Fibroblast of lung (primary cell): ENCODE measurements around the gene CD5L. TPM values are rescaled to one million over a fixed set of nuclear protein-coding genes. Genes with fewer than 3 reads are reported as not detected.

Experiments used
- DNase-seq, 2 donors: peaks; one replicate each; pipeline versions ENCODE4 v3.0.0 to v3.0.0-alpha.2; 2010; ENCODE audit warnings: low read depth in 2 of 2
- H2AFZ ChIP-seq: 2 replicates; pipeline ENCODE4 v1.5.1; 2012; ENCODE audit warnings: low read length, control low read depth, inconsistent platforms
- H3K27ac ChIP-seq: 2 replicates; pipeline ENCODE4 v1.5.1; 2011; ENCODE audit warnings: low read length, control low read depth; ENCODE audit not compliant: insufficient read depth
- H3K27me3 ChIP-seq: 2 replicates; pipeline ENCODE4 v1.5.1; 2011; ENCODE audit warnings: mild to moderate bottlenecking, low read length; ENCODE audit not compliant: control insufficient read depth, insufficient read depth
- H3K36me3 ChIP-seq: 2 replicates; pipeline ENCODE4 v1.5.1; 2011; ENCODE audit warnings: low read length; ENCODE audit not compliant: control insufficient read depth, insufficient read depth
- H3K4me1 ChIP-seq: 2 replicates; pipeline ENCODE4 v1.5.1; 2011; ENCODE audit warnings: low read length; ENCODE audit not compliant: control insufficient read depth, insufficient read depth; ENCODE audit errors: extremely low read depth
- H3K4me2 ChIP-seq: 2 replicates; pipeline ENCODE4 v1.5.1; 2011; ENCODE audit warnings: low read length, control low read depth; ENCODE audit not compliant: insufficient read depth; ENCODE audit errors: extremely low read depth
- H3K4me3 ChIP-seq, 4 experiments: fragments of 200-600 bp in 1 of 4; sonication (generic) in 1 of 4; replicated peaks in 1 of 4; 2 replicates each; pipeline ENCODE4 v1.5.1; 2011 to 2016; ENCODE audit warnings: low read length in 4 of 4, low read depth in 3 of 4, mild to moderate bottlenecking in 3 of 4, control low read depth in 2 of 4, inconsistent platforms in 1 of 4, mixed read lengths in 1 of 4; ENCODE audit not compliant: insufficient read depth in 1 of 4; ENCODE audit errors: control extremely low read depth in 1 of 4
- H3K79me2 ChIP-seq: 2 replicates; pipeline ENCODE4 v1.5.1; 2012; ENCODE audit warnings: mild to moderate bottlenecking, low read length, inconsistent platforms; ENCODE audit not compliant: control insufficient read depth, insufficient read depth
- H3K9ac ChIP-seq: 2 replicates; pipeline ENCODE4 v1.5.1; 2011; ENCODE audit warnings: mild to moderate bottlenecking, low read length, control low read depth; ENCODE audit not compliant: insufficient read depth
- H3K9me3 ChIP-seq: 2 replicates; pipeline ENCODE4 v1.5.1; 2012; ENCODE audit warnings: low read depth, low read length; ENCODE audit not compliant: control insufficient read depth, insufficient read depth
- H4K20me1 ChIP-seq: 2 replicates; pipeline ENCODE4 v1.5.1; 2011; ENCODE audit warnings: low read length; ENCODE audit not compliant: control insufficient read depth, insufficient read depth; ENCODE audit errors: extremely low read depth
- EZH2 ChIP-seq: IDR thresholded peaks from 2 replicates; pipeline ENCODE4 v1.5.1; 2012; ENCODE audit warnings: low read length, control low read depth, mild to moderate bottlenecking; ENCODE audit errors: missing control alignments
- polyA plus RNA-seq, 2 donors: library from polyadenylated mRNA; depleted of rRNA in 1 of 2; stranded (reverse) in 1 of 2; unstranded in 1 of 2; fragments of >200 nt; gene quantifications; 2 replicates each; pipeline ENCODE4 v1.2.1, GENCODE V29; 2011 to 2012; ENCODE audit warnings: missing spikeins in 1 of 2
- total RNA-seq: library from RNA; depleted of rRNA; stranded (reverse); fragments of >200 nt; gene quantifications from 2 replicates; pipeline ENCODE4 v1.2.1, GENCODE V29; 2014
- TF ChIP-seq, protein P1 (sequence below), 2 donors: IDR thresholded peaks in 1 of 2; conservative IDR thresholded peaks in 1 of 2; 1 replicate in 1 of 2; 2 replicates in 1 of 2; pipeline ENCODE4 v1.5.1; 2011 to 2012; ENCODE audit warnings: low read length in 2 of 2, control low read depth in 1 of 2, inconsistent platforms in 1 of 2, low read depth in 1 of 2, mild to moderate bottlenecking in 1 of 2

The CD5L gene
- total and polyA plus RNA-seq, 2 donors (not counting 1 experiment from before 2014, with no cell fraction given): not detected

DNA sequence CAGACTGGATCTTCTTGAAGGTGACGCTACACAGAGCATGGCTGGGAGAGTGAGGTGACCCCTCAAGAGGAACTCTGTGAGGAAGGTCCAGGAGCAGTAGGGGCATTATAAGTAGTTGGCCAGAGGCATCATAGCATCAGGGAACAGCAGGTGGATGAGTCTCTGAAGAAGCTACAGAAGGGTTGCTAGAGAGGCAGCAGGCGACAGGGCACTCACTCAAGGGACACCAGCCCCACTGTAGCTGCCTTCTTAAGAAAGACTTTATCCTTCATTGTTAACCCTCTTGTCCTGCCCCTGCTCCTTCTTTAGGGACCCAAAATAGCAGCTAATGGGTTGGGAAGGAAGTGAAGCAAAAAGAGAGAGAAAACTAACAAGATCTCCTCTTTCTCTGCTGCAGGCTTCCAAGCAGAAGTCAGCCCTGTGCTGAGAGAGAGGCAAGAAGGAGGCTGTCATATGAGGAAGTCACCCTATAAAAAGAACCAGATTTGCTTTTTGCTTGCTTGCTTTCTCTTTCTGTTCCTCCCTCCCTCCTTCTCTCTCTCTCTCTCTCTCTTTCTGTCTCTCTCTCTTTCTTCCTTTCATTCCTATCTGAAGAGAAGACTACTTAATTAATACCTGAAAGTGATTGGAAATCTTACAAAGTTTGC, 7.7 kb upstream of the CD5L start:
- no peaks in the 10 kb centered on the region for H3K9me3 ChIP-seq
- TF ChIP-seq, protein P1, sequence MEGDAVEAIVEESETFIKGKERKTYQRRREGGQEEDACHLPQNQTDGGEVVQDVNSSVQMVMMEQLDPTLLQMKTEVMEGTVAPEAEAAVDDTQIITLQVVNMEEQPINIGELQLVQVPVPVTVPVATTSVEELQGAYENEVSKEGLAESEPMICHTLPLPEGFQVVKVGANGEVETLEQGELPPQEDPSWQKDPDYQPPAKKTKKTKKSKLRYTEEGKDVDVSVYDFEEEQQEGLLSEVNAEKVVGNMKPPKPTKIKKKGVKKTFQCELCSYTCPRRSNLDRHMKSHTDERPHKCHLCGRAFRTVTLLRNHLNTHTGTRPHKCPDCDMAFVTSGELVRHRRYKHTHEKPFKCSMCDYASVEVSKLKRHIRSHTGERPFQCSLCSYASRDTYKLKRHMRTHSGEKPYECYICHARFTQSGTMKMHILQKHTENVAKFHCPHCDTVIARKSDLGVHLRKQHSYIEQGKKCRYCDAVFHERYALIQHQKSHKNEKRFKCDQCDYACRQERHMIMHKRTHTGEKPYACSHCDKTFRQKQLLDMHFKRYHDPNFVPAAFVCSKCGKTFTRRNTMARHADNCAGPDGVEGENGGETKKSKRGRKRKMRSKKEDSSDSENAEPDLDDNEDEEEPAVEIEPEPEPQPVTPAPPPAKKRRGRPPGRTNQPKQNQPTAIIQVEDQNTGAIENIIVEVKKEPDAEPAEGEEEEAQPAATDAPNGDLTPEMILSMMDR (conservative IDR thresholded peaks at IDR 0.05 in 1 of 2, IDR thresholded peaks at IDR 0.05 in 1 of 2; ENCODE audit: low read depth in 1 of 2, low read length in 2 of 2): no peak
- TF ChIP-seq EZH2: no peak
- H3K9ac ChIP-seq: no peak overlapping the region
- no peaks in the 10 kb centered on the region for H3K4me1 ChIP-seq
- H3K4me2 ChIP-seq: no peak overlapping the region
- H2AFZ ChIP-seq: no peak overlapping the region
- no peaks in the 10 kb centered on the region for H3K36me3 ChIP-seq
- no peak overlapping the region for H3K27ac ChIP-seq
- H3K27me3 ChIP-seq: no peaks in the 10 kb centered on the region
- H3K79me2 ChIP-seq: no peaks in the 10 kb centered on the region
- DNase-seq: no peak
- H3K4me3 ChIP-seq: no peak overlapping the region
- H4K20me1 ChIP-seq: no peaks in the 10 kb centered on the region

DNA sequence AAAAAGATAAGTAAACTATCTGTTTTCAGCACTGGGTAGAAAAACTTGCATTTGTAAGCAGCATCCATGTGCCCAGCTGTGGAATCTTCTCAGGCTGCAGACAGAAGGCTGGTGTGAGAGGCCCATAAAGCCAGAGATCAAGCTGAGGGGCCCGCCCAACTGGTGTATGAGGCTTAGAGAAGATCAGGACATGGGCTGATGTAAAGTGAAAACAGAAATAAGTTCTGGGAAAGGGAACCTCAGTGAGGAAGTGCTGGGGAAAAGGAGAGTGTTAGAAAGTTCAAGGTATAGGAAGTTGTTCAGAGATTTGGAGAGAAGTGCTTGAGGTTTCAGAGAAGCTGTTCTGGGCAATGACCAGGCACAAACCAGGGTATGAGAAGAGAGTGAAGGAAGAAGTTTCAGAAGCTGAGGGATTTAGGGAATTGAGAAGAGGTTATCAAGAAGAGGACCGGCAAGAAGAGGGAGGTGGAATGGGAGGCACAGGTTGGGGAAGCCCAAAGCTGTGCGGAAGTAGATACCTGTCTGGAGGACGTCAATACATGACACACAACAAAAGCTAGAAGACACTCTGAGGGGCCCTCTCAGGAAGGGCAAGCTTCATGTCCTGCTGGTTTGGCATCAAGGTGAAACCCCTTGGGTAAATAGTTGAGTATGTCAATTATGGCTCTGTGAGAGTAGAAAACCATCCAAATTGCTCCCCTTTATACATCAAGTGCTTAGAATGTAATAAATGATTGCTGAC, 2.7 kb upstream of the CD5L start:
- no peak overlapping the region for H3K9ac ChIP-seq
- DNase-seq: no peak

DNA sequence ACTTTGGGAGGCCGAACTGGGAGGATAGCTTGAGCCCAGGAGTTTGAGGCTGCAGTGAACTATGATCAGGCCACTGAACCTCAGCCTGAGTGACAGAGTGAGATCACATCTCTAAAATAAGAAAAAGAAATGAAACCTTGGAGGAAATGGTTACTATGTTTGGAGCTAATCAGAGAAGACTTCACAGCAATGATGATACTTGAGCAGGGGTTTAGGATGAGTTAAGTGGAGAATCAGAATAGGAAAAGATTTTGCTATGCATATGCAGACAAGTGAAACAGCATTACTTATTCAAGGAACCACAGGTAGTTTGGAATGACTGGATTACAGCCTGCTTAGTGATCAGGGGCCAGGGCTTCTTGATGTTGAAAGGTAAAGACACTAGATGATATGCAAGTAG, 1.3 kb upstream of the CD5L start:
- Histone ChIP-seq H3K9me3 (no peaks in the 10 kb centered on the region), H3K9ac (no peak overlapping the region), H3K27me3 (no peaks in the 10 kb centered on the region), H3K4me2 (no peak overlapping the region), H3K4me1 (no peaks in the 10 kb centered on the region), H4K20me1 (no peaks in the 10 kb centered on the region), H3K79me2 (no peaks in the 10 kb centered on the region), H3K4me3 (no peak overlapping the region), H3K27ac (no peak overlapping the region), H3K36me3 (no peaks in the 10 kb centered on the region), H2AFZ (no peak overlapping the region)
- TF ChIP-seq, protein P1 (conservative IDR thresholded peaks at IDR 0.05 in 1 of 2, IDR thresholded peaks at IDR 0.05 in 1 of 2; ENCODE audit: low read depth in 1 of 2, low read length in 2 of 2): no peak
- TF ChIP-seq EZH2: no peak
- no peak for DNase-seq

More for the DNA sequence above, 2.7 kb upstream of the CD5L start:
- Histone ChIP-seq H3K4me2 (no peak overlapping the region), H2AFZ (no peak overlapping the region), H3K27me3 (no peaks in the 10 kb centered on the region), H3K4me1 (no peaks in the 10 kb centered on the region), H3K4me3 (no peak overlapping the region), H4K20me1 (no peaks in the 10 kb centered on the region), H3K79me2 (no peaks in the 10 kb centered on the region), H3K36me3 (no peaks in the 10 kb centered on the region), H3K9me3 (no peaks in the 10 kb centered on the region), H3K27ac (no peak overlapping the region)
- no peak for TF ChIP-seq EZH2
- TF ChIP-seq, protein P1 (conservative IDR thresholded peaks at IDR 0.05 in 1 of 2, IDR thresholded peaks at IDR 0.05 in 1 of 2; ENCODE audit: low read depth in 1 of 2, low read length in 2 of 2): no peak
